ENCODE results near the gene HNF1A. TPM values are rescaled to one million over a fixed set of nuclear protein-coding genes. Genes with fewer than 3 reads are reported as not detected.

Gene HNF1A
- total RNA-seq, 2 donors from 2014 or later, result not detected

- Histone ChIP-seq H3K27me3 (no peaks in the 10 kb centered on the region), H3K4me3 (no peak overlapping the region), H3K27ac (no peak overlapping the region), H3K36me3 (peaks cover 27% of the 10 kb centered on the region), H3K4me1 (peaks cover 0 to 7% of the 10 kb centered on the region in 2 donors), H3K9me3 (no peaks in the 10 kb centered on the region)
- TF ChIP-seq CTCF (IDR thresholded peaks at IDR 0.05), result no peak
- no peak for DNase-seq (ENCODE audit: low spot score)
Measured at GRCh38 chr12:121013715-121014114, 35.4 kb downstream of the HNF1A start.

DNA sequence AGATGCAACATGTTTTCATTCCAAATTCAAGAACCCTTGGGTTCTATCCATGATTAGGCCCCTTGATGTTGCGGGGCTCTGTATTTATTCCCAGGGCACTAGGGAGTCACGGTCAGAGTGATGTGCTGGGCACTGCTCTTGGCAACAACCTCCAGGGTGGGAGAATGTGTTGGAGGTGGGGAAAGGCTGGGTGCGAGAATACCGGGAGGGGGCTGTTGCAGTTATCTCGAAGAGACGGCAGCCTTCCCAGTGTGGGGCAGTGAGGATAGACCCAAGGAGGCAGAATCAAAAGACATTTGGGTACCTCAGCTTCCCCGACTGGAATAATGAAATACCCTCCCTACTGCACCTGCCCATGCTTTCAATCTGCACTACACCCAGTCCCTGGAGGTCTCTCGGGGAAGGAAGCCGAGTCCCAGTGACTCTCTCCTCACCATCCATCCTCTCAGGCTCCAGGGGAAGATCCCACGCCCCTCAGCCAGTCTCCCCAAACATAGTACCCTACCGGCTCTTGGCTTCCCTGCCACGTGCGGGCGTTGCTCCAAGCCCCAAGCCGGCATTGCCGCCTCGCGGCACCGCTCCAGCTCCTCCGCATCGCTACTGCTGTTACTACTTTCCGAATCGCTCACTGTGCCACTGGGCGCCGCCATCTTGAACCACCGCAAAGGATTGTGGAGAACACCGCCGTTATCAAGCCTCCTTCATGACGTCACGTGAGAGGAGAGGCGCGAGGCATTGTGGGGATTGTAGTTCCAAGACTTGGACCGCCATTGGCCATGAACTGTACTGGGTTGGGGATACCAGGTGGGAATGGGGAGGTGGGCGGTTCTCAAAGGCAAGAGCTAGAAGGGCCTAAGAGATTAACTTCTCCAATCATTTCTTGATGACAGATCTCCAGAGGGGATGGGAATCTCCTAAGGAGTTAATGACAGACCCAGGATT lies 37.8 kb downstream of the HNF1A start, which contains the start of gene C12orf43:
TSS of gene C12orf43 (minus strand) at position 663 of the 942 bp plus-strand sequence. CDS start at position 650, 13 bp downstream.
- H3K4me1 ChIP-seq, result peaks cover 0 to 7% of the 10 kb centered on the region in 2 donors
- H3K4me3 ChIP-seq, result peak within 1 kb of the TSS; percentile 76 to 93
- no peaks in the 10 kb centered on the region for H3K9me3 ChIP-seq
- H3K36me3 ChIP-seq, result peaks cover 5% of the 10 kb centered on the region
- peak within 1 kb of the TSS; percentile 66 to 75 for H3K27ac ChIP-seq
- peak in 1 of 2 donors; percentile 10 for TF ChIP-seq CTCF (IDR thresholded peaks at IDR 0.05)
- H3K27me3 ChIP-seq, result no peaks in the 10 kb centered on the region
- peak; percentile 93 for DNase-seq (ENCODE audit: low spot score)

DNA sequence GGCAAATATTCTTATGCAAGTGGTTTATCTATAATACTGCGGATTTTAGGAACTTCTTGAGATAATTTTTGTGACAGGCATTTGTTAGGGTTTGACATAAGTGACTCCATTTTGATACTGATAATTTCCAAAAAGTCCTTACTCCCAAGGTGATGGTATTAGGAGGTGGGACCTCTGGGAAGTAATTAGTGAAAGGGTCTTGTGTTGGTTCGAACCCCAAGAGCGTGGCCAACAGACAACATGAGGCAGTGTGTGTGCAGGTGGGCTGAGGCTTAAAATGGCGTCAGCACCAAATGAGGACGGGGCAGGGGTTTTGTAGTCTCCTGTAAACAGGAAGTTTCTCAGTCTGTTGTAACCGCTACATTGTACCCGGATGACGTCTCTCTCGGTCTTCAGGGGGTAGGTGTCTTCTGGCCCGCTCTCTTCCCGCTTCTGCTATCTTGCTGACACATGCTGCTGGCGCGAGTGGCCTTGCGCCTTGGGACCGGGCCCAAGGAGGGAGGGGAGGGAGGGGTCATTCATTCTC lies 39.7 kb downstream of the HNF1A start:
- DNase-seq (ENCODE audit: low spot score), result no peak
- H3K27ac ChIP-seq, result no peak overlapping the region

DNA sequence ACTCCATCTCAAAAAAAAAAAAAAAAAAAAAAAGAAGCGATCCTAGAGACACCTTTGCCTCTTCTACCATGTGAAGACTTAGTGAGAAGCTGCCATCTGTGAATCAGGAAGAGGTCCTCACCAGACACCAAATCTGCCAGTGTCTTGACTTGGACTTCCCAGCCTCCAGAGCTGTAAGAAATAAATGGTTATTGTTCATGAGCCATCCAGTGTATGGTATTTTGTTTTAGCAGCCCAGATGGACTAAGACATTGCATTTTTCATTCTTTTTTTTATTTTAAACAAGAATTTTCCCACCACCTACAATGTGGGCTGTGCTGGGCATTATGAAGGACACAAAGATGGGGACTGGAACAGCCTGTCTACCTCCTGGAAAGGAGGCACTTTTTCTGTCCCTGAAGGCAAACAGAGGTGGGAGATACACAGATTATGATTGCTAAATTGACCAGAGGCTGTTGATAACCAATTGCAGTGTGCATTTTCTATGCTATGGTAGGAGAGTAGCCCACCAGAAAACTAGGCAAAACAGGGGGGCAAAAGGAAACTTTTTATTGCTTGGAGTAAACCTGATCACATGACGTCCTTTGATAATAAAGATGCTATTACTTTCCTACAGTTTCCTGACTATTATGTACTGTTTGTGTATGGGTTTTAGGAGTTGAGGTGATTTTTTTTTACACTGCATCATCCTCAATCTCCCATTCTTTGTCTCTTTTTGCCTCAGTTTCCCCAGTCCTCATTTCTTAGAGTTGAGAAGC lies 40.7 kb downstream of the HNF1A start:
- H3K27ac ChIP-seq, result no peak overlapping the region
- no peak for TF ChIP-seq CTCF (IDR thresholded peaks at IDR 0.05)
- no peak overlapping the region for H3K4me3 ChIP-seq
- H3K9me3 ChIP-seq, result no peaks in the 10 kb centered on the region
- H3K27me3 ChIP-seq, result no peaks in the 10 kb centered on the region
- DNase-seq (ENCODE audit: low spot score), result no peak
- H3K36me3 ChIP-seq, result no peaks in the 10 kb centered on the region
- peaks cover 0 to 7% of the 10 kb centered on the region in 2 donors for H3K4me1 ChIP-seq

More for the DNA sequence above, 39.7 kb downstream of the HNF1A start:
- Histone ChIP-seq H3K27me3 (no peaks in the 10 kb centered on the region), H3K4me3 (no peak overlapping the region), H3K9me3 (no peaks in the 10 kb centered on the region), H3K4me1 (peaks cover 0 to 7% of the 10 kb centered on the region in 2 donors), H3K36me3 (peaks cover 3% of the 10 kb centered on the region)
- TF ChIP-seq CTCF (IDR thresholded peaks at IDR 0.05), result no peak

DNA sequence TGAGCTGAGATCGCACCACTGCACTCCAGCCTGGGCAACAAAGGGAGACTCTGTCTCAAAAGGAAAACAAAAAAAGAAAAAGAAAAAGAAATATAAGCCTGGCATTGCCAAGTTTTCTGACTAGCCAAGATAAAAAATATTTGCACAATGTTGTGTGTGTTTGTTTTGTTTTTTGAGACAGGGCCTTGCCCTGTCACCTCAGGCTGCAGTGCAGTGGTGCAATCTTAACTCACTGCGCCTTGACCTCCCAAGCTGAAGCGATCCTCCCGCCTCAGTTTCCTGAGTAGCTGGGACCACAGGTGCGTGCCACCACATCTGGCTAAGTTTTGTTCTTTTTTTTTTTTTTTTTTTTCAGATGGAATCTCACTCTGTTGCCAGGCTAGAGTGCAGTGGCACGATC lies 43.4 kb downstream of the HNF1A start:
- DNase-seq (ENCODE audit: low spot score), result no peak
- TF ChIP-seq CTCF (IDR thresholded peaks at IDR 0.05), result no peak
- Histone ChIP-seq H3K36me3 (no peaks in the 10 kb centered on the region), H3K4me3 (no peak overlapping the region), H3K27me3 (no peaks in the 10 kb centered on the region), H3K9me3 (no peaks in the 10 kb centered on the region), H3K4me1 (no peaks in the 10 kb centered on the region), H3K27ac (no peak overlapping the region)

Measured in right atrium auricular region (tissue), 2 donors.